KMS-11 (cell line): Measurements from ENCODE around the gene PRKAR2B.

Experiments
- H2AFZ ChIP-seq: fragments of 200-600 bp; sonication (generic); 2 replicates; pipeline ENCODE4 v1.6.1; 2016; ENCODE audit warnings: antibody characterized with exemption, mixed run types, low read depth
- H3K27ac ChIP-seq: fragments of 200-600 bp; sonication (generic); 2 replicates; pipeline ENCODE4 v1.6.1; 2016; ENCODE audit warnings: mild to moderate bottlenecking, mixed run types
- H3K27me3 ChIP-seq: fragments of 200-600 bp; sonication (generic); 2 replicates; pipeline ENCODE4 v1.6.1; 2017; ENCODE audit warnings: mild to moderate bottlenecking, low read depth, mixed run types, moderate library complexity; ENCODE audit not compliant: insufficient read depth
- H3K36me3 ChIP-seq: fragments of 200-600 bp; sonication (generic); 2 replicates; pipeline ENCODE4 v1.6.1; 2017; ENCODE audit warnings: mild to moderate bottlenecking, mixed run types; ENCODE audit not compliant: insufficient read depth
- H3K4me1 ChIP-seq: fragments of 200-600 bp; sonication (generic); 2 replicates; pipeline ENCODE4 v1.6.1; 2016; ENCODE audit warnings: mild to moderate bottlenecking, low read depth, mixed run types; ENCODE audit not compliant: poor library complexity, severe bottlenecking
- H3K4me2 ChIP-seq: fragments of 200-600 bp; sonication (generic); 2 replicates; pipeline ENCODE4 v1.7.0; 2016; ENCODE audit warnings: mild to moderate bottlenecking, mixed run types
- H3K4me3 ChIP-seq: fragments of 200-600 bp; sonication (generic); IDR thresholded peaks from 2 replicates; pipeline ENCODE4 v1.6.1; 2017; ENCODE audit warnings: low read depth, low read length, mixed read lengths; ENCODE audit not compliant: insufficient read depth
- H3K79me2 ChIP-seq: fragments of 200-600 bp; sonication (generic); 2 replicates; pipeline ENCODE4 v1.6.1; 2016; ENCODE audit warnings: low read depth, mixed run types; ENCODE audit not compliant: insufficient read depth
- H3K9ac ChIP-seq: fragments of 200-600 bp; sonication (generic); 2 replicates; pipeline ENCODE4 v1.6.1; 2016; ENCODE audit warnings: mild to moderate bottlenecking, mixed run types
- H4K20me1 ChIP-seq: fragments of 200-600 bp; sonication (generic); 2 replicates; pipeline ENCODE4 v1.6.1; 2016; ENCODE audit warnings: mild to moderate bottlenecking, mixed run types; ENCODE audit not compliant: insufficient read depth
- TF ChIP-seq, protein P1 (sequence below): fragments of 200-600 bp; sonication (generic); conservative IDR thresholded peaks from 2 replicates; pipeline ENCODE4 v1.6.1; 2017; ENCODE audit warnings: low read depth, mild to moderate bottlenecking, antibody characterized with exemption, low read length, moderate library complexity, mixed read lengths

The PRKAR2B gene

GRCh38 chr7:107145067-107145838, 100.7 kb downstream of the PRKAR2B start:
- TF ChIP-seq, protein P1, sequence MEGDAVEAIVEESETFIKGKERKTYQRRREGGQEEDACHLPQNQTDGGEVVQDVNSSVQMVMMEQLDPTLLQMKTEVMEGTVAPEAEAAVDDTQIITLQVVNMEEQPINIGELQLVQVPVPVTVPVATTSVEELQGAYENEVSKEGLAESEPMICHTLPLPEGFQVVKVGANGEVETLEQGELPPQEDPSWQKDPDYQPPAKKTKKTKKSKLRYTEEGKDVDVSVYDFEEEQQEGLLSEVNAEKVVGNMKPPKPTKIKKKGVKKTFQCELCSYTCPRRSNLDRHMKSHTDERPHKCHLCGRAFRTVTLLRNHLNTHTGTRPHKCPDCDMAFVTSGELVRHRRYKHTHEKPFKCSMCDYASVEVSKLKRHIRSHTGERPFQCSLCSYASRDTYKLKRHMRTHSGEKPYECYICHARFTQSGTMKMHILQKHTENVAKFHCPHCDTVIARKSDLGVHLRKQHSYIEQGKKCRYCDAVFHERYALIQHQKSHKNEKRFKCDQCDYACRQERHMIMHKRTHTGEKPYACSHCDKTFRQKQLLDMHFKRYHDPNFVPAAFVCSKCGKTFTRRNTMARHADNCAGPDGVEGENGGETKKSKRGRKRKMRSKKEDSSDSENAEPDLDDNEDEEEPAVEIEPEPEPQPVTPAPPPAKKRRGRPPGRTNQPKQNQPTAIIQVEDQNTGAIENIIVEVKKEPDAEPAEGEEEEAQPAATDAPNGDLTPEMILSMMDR: no peak
- Histone ChIP-seq H3K4me2 (no peak overlapping the region), H3K27ac (no peak overlapping the region), H3K9ac (no peak overlapping the region), H3K27me3 (no peaks in the 10 kb centered on the region), H2AFZ (no peak overlapping the region), H3K79me2 (no peaks in the 10 kb centered on the region), H4K20me1 (no peaks in the 10 kb centered on the region), H3K36me3 (no peaks in the 10 kb centered on the region), H3K4me3 (no peak overlapping the region), H3K4me1 (peaks cover 2% of the 10 kb centered on the region)

GRCh38 chr7:107147464-107148393, 103.2 kb downstream of the PRKAR2B start:
- H3K4me2 ChIP-seq: no peak overlapping the region
- H3K4me3 ChIP-seq: no peak overlapping the region
- TF ChIP-seq, protein P1: peak; percentile 82

DNA sequence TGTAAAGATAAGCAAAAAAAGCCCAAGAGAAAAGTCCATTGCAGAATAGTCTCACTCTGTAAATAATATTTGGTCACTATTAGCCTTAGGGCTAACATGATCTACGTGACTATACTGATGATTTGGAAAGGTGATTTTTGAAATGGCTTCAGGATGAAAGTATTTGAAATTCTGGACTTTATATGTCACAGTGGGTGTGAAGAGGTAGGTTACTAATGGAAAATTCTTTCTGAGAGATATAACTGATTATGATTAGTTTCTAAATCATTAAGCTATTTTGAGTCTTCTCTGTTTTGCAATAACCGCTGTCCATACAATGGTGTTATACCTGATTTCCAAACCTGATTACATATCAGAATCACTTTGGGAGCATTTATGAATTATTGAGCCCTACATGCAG, 104.2 kb downstream of the PRKAR2B start:
- H2AFZ ChIP-seq: no peak overlapping the region
- no peak overlapping the region for H3K27ac ChIP-seq
- H3K79me2 ChIP-seq: no peaks in the 10 kb centered on the region
- H3K36me3 ChIP-seq: no peaks in the 10 kb centered on the region
- H3K4me3 ChIP-seq: no peak overlapping the region
- H3K4me1 ChIP-seq: peaks cover 17% of the 10 kb centered on the region
- H3K27me3 ChIP-seq: no peaks in the 10 kb centered on the region
- no peak overlapping the region for H3K4me2 ChIP-seq
- no peak overlapping the region for H3K9ac ChIP-seq
- TF ChIP-seq, protein P1: no peak
- H4K20me1 ChIP-seq: no peaks in the 10 kb centered on the region

More at GRCh38 chr7:107147464-107148393, 103.2 kb downstream of the PRKAR2B start:
- H3K4me1 ChIP-seq: peaks cover 17% of the 10 kb centered on the region
- H3K36me3 ChIP-seq: no peaks in the 10 kb centered on the region
- no peak overlapping the region for H3K9ac ChIP-seq
- H3K79me2 ChIP-seq: no peaks in the 10 kb centered on the region
- H2AFZ ChIP-seq: no peak overlapping the region
- H3K27ac ChIP-seq: no peak overlapping the region
- H4K20me1 ChIP-seq: no peaks in the 10 kb centered on the region
- no peaks in the 10 kb centered on the region for H3K27me3 ChIP-seq

GRCh38 chr7:107149863-107150262, 105.4 kb downstream of the PRKAR2B start:
- no peak overlapping the region for H3K4me2 ChIP-seq
- H3K36me3 ChIP-seq: no peaks in the 10 kb centered on the region
- no peak overlapping the region for H3K9ac ChIP-seq
- TF ChIP-seq, protein P1: no peak
- H3K27ac ChIP-seq: no peak overlapping the region
- H3K27me3 ChIP-seq: no peaks in the 10 kb centered on the region
- H4K20me1 ChIP-seq: no peaks in the 10 kb centered on the region
- no peaks in the 10 kb centered on the region for H3K79me2 ChIP-seq
- H2AFZ ChIP-seq: no peak overlapping the region
- no peak overlapping the region for H3K4me3 ChIP-seq
- peaks cover 17% of the 10 kb centered on the region for H3K4me1 ChIP-seq
